IMR-90 (cell line): ENCODE data around the gene TMTC1. TPM values are rescaled to one million over a fixed set of nuclear protein-coding genes. Genes with fewer than 3 reads are reported as not detected.
A peak's percentile ranks its signal among the peaks of the same experiment; 100 is the strongest.

Experiments
- ATAC-seq: fragments of 200-7000 bp; cut with Tn5 transposase; 2 replicates; pipeline ENCODE4 v1.9.1; 2020; ENCODE audit warnings: low read depth, mild to moderate bottlenecking, moderate library complexity
- BruUV-seq: library from RNA; stranded (reverse); fragments of 400-500 nt; replicated peaks from 2 replicates; lab custom pipeline; 2021; lab: Mats Ljungman, UMichigan
- CTCF ChIA-PET: fragments of 300-600 bp; formaldehyde crosslinking; extraction: SDS; loops from one replicate; lab custom pipeline; 2021; ENCODE audit warnings: antibody characterized with exemption; lab: Yijun Ruan, JAX
- POLR2A ChIA-PET: fragments of 300-600 bp; sonication (Branson Sonifier 250); formaldehyde crosslinking; loops from one replicate; lab custom pipeline; 2022; ENCODE audit warnings: antibody characterized with exemption; ENCODE audit not compliant: unreplicated experiment; lab: Charles Lee
- DNase-seq: peaks from one replicate; pipeline ENCODE4 v3.0.0; 2013
- H2AFZ ChIP-seq: replicated peaks from 2 replicates; pipeline ENCODE3; 2013; ENCODE audit warnings: low read length, mild to moderate bottlenecking; ENCODE audit not compliant: poor library complexity
- H2AK5ac ChIP-seq: 2 replicates; pipeline ENCODE4 v1.6.1; 2013; ENCODE audit warnings: low read depth, low read length, inconsistent platforms
- H2AK9ac ChIP-seq: replicated peaks from 2 replicates; pipeline ENCODE3; 2013; ENCODE audit warnings: mild to moderate bottlenecking, low read depth, low read length, moderate library complexity; ENCODE audit not compliant: poor library complexity
- H2BK120ac ChIP-seq: 2 replicates; pipeline ENCODE4 v1.6.1; 2013; ENCODE audit warnings: low read depth, low read length, inconsistent platforms
- H2BK15ac ChIP-seq: 3 replicates; pipeline ENCODE4 v1.6.1; 2013; ENCODE audit warnings: low read depth, low read length, inconsistent platforms
- H2BK20ac ChIP-seq: 2 replicates; pipeline ENCODE4 v1.6.1; 2013; ENCODE audit warnings: low read depth, mild to moderate bottlenecking, inconsistent platforms, low read length, moderate library complexity
- H2BK5ac ChIP-seq: 2 replicates; pipeline ENCODE4 v1.6.1; 2013; ENCODE audit warnings: mild to moderate bottlenecking, low read depth, low read length, inconsistent platforms; ENCODE audit not compliant: poor library complexity, severe bottlenecking
- H3K14ac ChIP-seq: replicated peaks from 2 replicates; pipeline ENCODE4 v1.6.1; 2013; ENCODE audit warnings: low read depth, low read length, inconsistent platforms
- H3K18ac ChIP-seq: 2 replicates; pipeline ENCODE4 v1.6.1; 2013; ENCODE audit warnings: low read depth, low read length, control low read depth
- H3K23ac ChIP-seq: 2 replicates; pipeline ENCODE4 v1.6.1; 2013; ENCODE audit warnings: low read depth, low read length, inconsistent platforms
- H3K27ac ChIP-seq: 2 replicates; pipeline ENCODE4 v1.5.1; 2013; ENCODE audit warnings: mild to moderate bottlenecking, control low read depth, low read length; ENCODE audit not compliant: insufficient read depth
- H3K27me3 ChIP-seq: 2 replicates; pipeline ENCODE4 v1.6.1; 2013; ENCODE audit warnings: low read length; ENCODE audit not compliant: control insufficient read depth, insufficient read depth
- H3K36me3 ChIP-seq: 2 replicates; pipeline ENCODE4 v1.6.1; 2013; ENCODE audit warnings: low read length, mixed read lengths; ENCODE audit not compliant: control insufficient read depth, insufficient read depth
- H3K4ac ChIP-seq: 2 replicates; pipeline ENCODE4 v1.6.1; 2013; ENCODE audit warnings: low read depth, low read length, inconsistent platforms
- H3K4me1 ChIP-seq: 2 replicates; pipeline ENCODE4 v1.6.1; 2013; ENCODE audit warnings: low read length, mixed read lengths; ENCODE audit not compliant: control insufficient read depth, insufficient read depth
- H3K4me2 ChIP-seq: 2 replicates; pipeline ENCODE4 v1.6.1; 2013; ENCODE audit warnings: low read depth, mild to moderate bottlenecking, control low read depth, low read length, moderate library complexity
- H3K4me3 ChIP-seq: 2 replicates; pipeline ENCODE4 v1.5.1; 2013; ENCODE audit warnings: low read depth, mild to moderate bottlenecking, control low read depth, low read length, moderate library complexity; ENCODE audit not compliant: insufficient read depth
- H3K56ac ChIP-seq: 2 replicates; pipeline ENCODE4 v1.6.1; 2013; ENCODE audit warnings: low read length, inconsistent platforms; ENCODE audit not compliant: insufficient read depth; ENCODE audit errors: extremely low read depth
- H3K79me1 ChIP-seq, 2 experiments: 2 replicates each; pipeline ENCODE4 v1.6.1; 2013; ENCODE audit warnings: low read length in 2 of 2, inconsistent platforms in 1 of 2, low read depth in 1 of 2
- H3K9ac ChIP-seq: 2 replicates; pipeline ENCODE4 v1.6.1; 2013; ENCODE audit warnings: low read depth, low read length, control low read depth
- H3K9me1 ChIP-seq: 2 replicates; pipeline ENCODE4 v1.6.1; 2013; ENCODE audit warnings: low read length, inconsistent platforms; ENCODE audit not compliant: insufficient read depth
- H3K9me3 ChIP-seq: 2 replicates; pipeline ENCODE4 v1.6.1; 2013; ENCODE audit warnings: low read length; ENCODE audit not compliant: control insufficient read depth, insufficient read depth
- H4K20me1 ChIP-seq: 2 replicates; pipeline ENCODE4 v1.6.1; 2013; ENCODE audit warnings: low read length, inconsistent platforms; ENCODE audit not compliant: insufficient read depth
- H4K5ac ChIP-seq: 2 replicates; pipeline ENCODE4 v1.6.1; 2013; ENCODE audit warnings: mild to moderate bottlenecking, low read depth, low read length, control low read depth
- H4K8ac ChIP-seq, 2 experiments: 2 replicates each; pipeline ENCODE4 v1.6.1; 2013; ENCODE audit warnings: low read depth in 2 of 2, low read length in 2 of 2, control low read depth in 1 of 2, inconsistent platforms in 1 of 2
- H4K91ac ChIP-seq: 2 replicates; pipeline ENCODE4 v1.6.1; 2013; ENCODE audit warnings: low read depth, low read length, inconsistent platforms; ENCODE audit not compliant: insufficient read depth
- BHLHE40 ChIP-seq: fragments of 150-350 bp; IDR thresholded peaks from 2 replicates; pipeline ENCODE4 v1.6.1; 2016; ENCODE audit warnings: mild to moderate bottlenecking, low read depth, low read length
- CEBPB ChIP-seq: IDR thresholded peaks from 2 replicates; pipeline ENCODE4 v1.6.1; 2012; ENCODE audit warnings: low read depth, low read length, improper control_type of control experiment
- CHD1 ChIP-seq: IDR thresholded peaks from 2 replicates; pipeline ENCODE4 v1.6.1; 2012; ENCODE audit warnings: low read depth, low read length, improper control_type of control experiment
- MAFK ChIP-seq: IDR thresholded peaks from 2 replicates; pipeline ENCODE4 v1.6.1; 2012; ENCODE audit warnings: low read depth, low read length, improper control_type of control experiment
- MAZ ChIP-seq: IDR thresholded peaks from 2 replicates; pipeline ENCODE4 v1.6.1; 2012; ENCODE audit warnings: low read depth, mild to moderate bottlenecking, low read length, improper control_type of control experiment, moderate library complexity, borderline replicate concordance
- MXI1 ChIP-seq: IDR thresholded peaks from 2 replicates; pipeline ENCODE4 v1.6.1; 2012; ENCODE audit warnings: low read depth, mild to moderate bottlenecking, low read length, moderate library complexity, borderline replicate concordance
- NFE2L2 ChIP-seq: fragments of 150-350 bp; IDR thresholded peaks from 2 replicates; pipeline ENCODE4 v1.6.1; 2016; ENCODE audit warnings: low read depth, mild to moderate bottlenecking, low read length
- POLR2A ChIP-seq: IDR thresholded peaks from 2 replicates; pipeline ENCODE4 v1.6.1; 2012; ENCODE audit warnings: mild to moderate bottlenecking, low read depth, low read length
- RAD21 ChIP-seq: IDR thresholded peaks from 2 replicates; pipeline ENCODE4 v1.6.1; 2012; ENCODE audit warnings: low read length, improper control_type of control experiment
- RCOR1 ChIP-seq: IDR thresholded peaks from 2 replicates; pipeline ENCODE4 v1.6.1; 2012; ENCODE audit warnings: mild to moderate bottlenecking, low read length, improper control_type of control experiment; ENCODE audit not compliant: insufficient replicate concordance
- RFX5 ChIP-seq: IDR thresholded peaks from 2 replicates; pipeline ENCODE4 v1.8.0; 2012; ENCODE audit warnings: low read depth, mild to moderate bottlenecking, low read length, moderate library complexity
- SMC3 ChIP-seq: fragments of 150-350 bp; IDR thresholded peaks from 2 replicates; pipeline ENCODE4 v1.6.1; 2016; ENCODE audit warnings: low read depth, mild to moderate bottlenecking, antibody characterized with exemption, low read length, moderate library complexity
- USF2 ChIP-seq: fragments of 150-350 bp; IDR thresholded peaks from 2 replicates; pipeline ENCODE4 v1.6.1; 2017; ENCODE audit warnings: mild to moderate bottlenecking, antibody characterized with exemption, low read length, low read depth
- WGBS, 2 experiments: methylation state at CpG; one replicate each; pipeline versions ENCODE4 v1.1.5 to v1.1.7; 2013; ENCODE audit warnings: missing lambda C conversion rate in 2 of 2; ENCODE audit not compliant: insufficient read length in 1 of 2; ENCODE audit errors: extremely low coverage in 2 of 2; 5-methylcytosine and 5-hydroxymethylcytosine counted together
- dilution Hi-C: fragments of 300-500 bp; cut with HindIII; formaldehyde crosslinking; loops from one replicate; pipeline ENCODE4 v1.14.3; 2018; ENCODE audit warnings: low sequenced_read_pairs; ENCODE audit not compliant: unreplicated experiment
- in situ Hi-C: fragments of 300-500 bp; cut with MboI; formaldehyde crosslinking; loops from 3 replicates; pipeline ENCODE4 v1.14.3; 2019; ENCODE audit warnings: low sequenced_read_pairs, inconsistent platforms, mixed read lengths
- intact Hi-C: fragments of 100-400 bp; cut with micrococcal nuclease; formaldehyde crosslinking; loops from 2 replicates; pipeline ENCODE4 v1.10.0; 2022
- polyA plus RNA-seq, 3 experiments: library from polyadenylated mRNA; depleted of rRNA; stranded (reverse); fragments of >200 nt; gene quantifications; 2 replicates each; pipeline ENCODE4 v1.2.3, GENCODE V29; 2012; ENCODE audit warnings: low replicate concordance in 1 of 3
- total RNA-seq: library from RNA; depleted of rRNA; stranded (reverse); fragments of >200 nt; gene quantifications from 2 replicates; pipeline ENCODE4 v1.2.3, GENCODE V29; 2012

The TMTC1 gene
- total and polyA plus RNA-seq, 2 of the 4 experiments (the other 2 are of a cell fraction): 12.5 to 36.4 TPM

- intact Hi-C loops (loop anchor here (1.0 to 10.0 kb wide), 5 partner anchors 44 to 1019 kb away; no protein-coding TSS in a partner anchor), dilution Hi-C loops (no loop called here), in situ Hi-C loops (loop anchor here (10.0 kb wide), 1 partner anchor 238 kb away; no protein-coding TSS in a partner anchor)
- no peaks in the 10 kb centered on the region; the same call in 1 of the 2 replicates for H3K9me3 ChIP-seq
- H3K4me3 ChIP-seq: peak overlapping the region; percentile 95
- peak overlapping the region; percentile 47; the same call in 1 of the 3 replicates for H2BK15ac ChIP-seq
- peaks cover 8 to 31% of the 10 kb centered on the region in 2 experiments; a peak in 3 of 4 replicates for H3K79me1 ChIP-seq
- peak overlapping the region; percentile 76 for H3K23ac ChIP-seq
- H3K4me2 ChIP-seq: peak overlapping the region; percentile 73
- TF ChIP-seq MXI1 (0 out of 2 replicates have a peak, but pooled peaks have one; percentile 21), RCOR1 (no peak), BHLHE40 (0 out of 2 replicates have a peak, but pooled peaks have one; percentile 10), POLR2A (no peak), RAD21 (no peak), CHD1 (no peak), MAZ (no peak), RFX5 (no peak), MAFK (no peak), USF2 (no peak), NFE2L2 (no peak), CEBPB (no peak), SMC3 (no peak)
- WGBS, 2 experiments: 0% methylated on average over 39 of the region's 82 CpGs; no CpG with 5 or more reads in 1 of the 2 experiments
- POLR2A ChIA-PET: no interaction called here
- H2BK120ac ChIP-seq: peak overlapping the region; percentile 70; the same call in 1 of the 2 replicates
- TSS peak; percentile 75 for BruUV-seq
- peaks cover 4% of the 10 kb centered on the region for H3K4me1 ChIP-seq
- peak overlapping the region; percentile 7; the same call in 1 of the 2 replicates for H2AK5ac ChIP-seq
- peaks cover 24% of the 10 kb centered on the region for H4K20me1 ChIP-seq
- ATAC-seq (peak; percentile 36), DNase-seq (peak; percentile 31)
- H4K91ac ChIP-seq: peak overlapping the region; percentile 68
- H3K36me3 ChIP-seq: peaks cover 2% of the 10 kb centered on the region; the same call in 1 of the 2 replicates
- H2AFZ ChIP-seq: peak overlapping the region; percentile 80
- H4K5ac ChIP-seq: peak overlapping the region; percentile 22
- H2BK5ac ChIP-seq: peak overlapping the region; percentile 77
- peak overlapping the region; percentile 70 for H3K56ac ChIP-seq
- H2BK20ac ChIP-seq: peak overlapping the region; percentile 38
- H2AK9ac ChIP-seq: peak overlapping the region; percentile 60
- CTCF ChIA-PET: interaction anchor here (1.5 kb wide), 1 partner anchor 12 kb away, joined by 3 read pairs; no protein-coding TSS in a partner anchor
- H3K18ac ChIP-seq: peak overlapping the region; percentile 81
- H3K9me1 ChIP-seq: no peaks in the 10 kb centered on the region
- peak overlapping the region; percentile 86 for H3K9ac ChIP-seq
- H3K14ac ChIP-seq: peak overlapping the region; percentile 60
- peak overlapping the region; percentile 65 for H3K4ac ChIP-seq
- peaks cover 7% of the 10 kb centered on the region; the same call in 1 of the 2 replicates for H3K27me3 ChIP-seq
- peak overlapping the region; percentile 89 for H3K27ac ChIP-seq
- H4K8ac ChIP-seq: peak overlapping the region; percentile 32 to 69; a peak in 3 of 4 replicates
Measured at GRCh38 chr12:29782871-29783772, 620 bp downstream of the TMTC1 start.
